Neural progenitor cell (in vitro differentiated cells): ENCODE results near the gene GPR4. TPM values are rescaled to one million over a fixed set of nuclear protein-coding genes. Genes with fewer than 3 reads are reported as not detected.

ENCODE experiments used
- DNase-seq: peaks from one replicate; pipeline ENCODE4 v3.0.0-alpha.2; 2016; ENCODE audit warnings: low spot score
- H2AFZ ChIP-seq: fragments of 200-600 bp; sonication (generic); replicated peaks from 2 replicates; pipeline ENCODE4 v1.6.1; 2016; ENCODE audit warnings: antibody characterized with exemption
- H3F3A ChIP-seq: fragments of 200-600 bp; sonication (generic); 2 replicates; pipeline ENCODE4 v1.6.1; 2016; ENCODE audit warnings: antibody characterized with exemption, low read depth
- H3K27ac ChIP-seq: fragments of 200-600 bp; sonication (generic); 2 replicates; pipeline ENCODE4 v1.5.1; 2016; ENCODE audit warnings: mild to moderate bottlenecking
- H3K27me3 ChIP-seq: fragments of 200-600 bp; sonication (generic); 2 replicates; pipeline ENCODE4 v1.6.1; 2016; ENCODE audit warnings: mild to moderate bottlenecking, moderate library complexity
- H3K36me3 ChIP-seq: fragments of 200-600 bp; sonication (generic); 2 replicates; pipeline ENCODE4 v1.5.1; 2016
- H3K4me1 ChIP-seq: fragments of 200-600 bp; sonication (generic); 2 replicates; pipeline ENCODE4 v1.6.1; 2016; ENCODE audit warnings: mixed run types
- H3K4me2 ChIP-seq: fragments of 200-600 bp; sonication (generic); 2 replicates; pipeline ENCODE4 v1.6.1; 2016
- H3K4me3 ChIP-seq: fragments of 200-600 bp; sonication (generic); 2 replicates; pipeline ENCODE4 v1.5.1; 2016
- H3K79me2 ChIP-seq: fragments of 200-600 bp; sonication (generic); 2 replicates; pipeline ENCODE4 v1.6.1; 2016; ENCODE audit warnings: low read depth
- H3K9ac ChIP-seq: fragments of 200-600 bp; sonication (generic); 2 replicates; pipeline ENCODE4 v1.6.1; 2016
- H3K9me3 ChIP-seq: fragments of 200-600 bp; sonication (generic); 2 replicates; pipeline ENCODE4 v1.5.1; 2016; ENCODE audit warnings: low read depth
- H4K20me1 ChIP-seq: fragments of 200-600 bp; sonication (generic); 2 replicates; pipeline ENCODE4 v1.6.1; 2016; ENCODE audit warnings: low read depth
- H3K27ac Mint-ChIP-seq: 3 replicates; pipeline ENCODE4 v1.8.0; 2021; ENCODE audit warnings: mixed read lengths
- H3K27me3 Mint-ChIP-seq: 2 replicates; pipeline ENCODE4 v1.8.0; 2022; ENCODE audit warnings: low read depth, mild to moderate bottlenecking, inconsistent platforms, moderate library complexity, mixed read lengths; ENCODE audit not compliant: insufficient read depth
- H3K36me3 Mint-ChIP-seq: 3 replicates; pipeline ENCODE4 v1.8.0; 2021; ENCODE audit warnings: mixed read lengths
- H3K4me1 Mint-ChIP-seq: 3 replicates; pipeline ENCODE4 v1.8.0; 2021; ENCODE audit warnings: mixed read lengths
- H3K4me3 Mint-ChIP-seq: 3 replicates; pipeline ENCODE4 v1.8.0; 2021; ENCODE audit warnings: mild to moderate bottlenecking, moderate library complexity, mixed read lengths
- H3K9me3 Mint-ChIP-seq: 3 replicates; pipeline ENCODE4 v1.8.0; 2020; ENCODE audit warnings: mixed read lengths
- CTCF ChIP-seq: fragments of 200-600 bp; sonication (generic); IDR thresholded peaks from 2 replicates; pipeline ENCODE4 v1.5.1; 2017; ENCODE audit warnings: antibody characterized with exemption, mild to moderate bottlenecking
- EZH2 ChIP-seq: fragments of 200-600 bp; sonication (generic); IDR thresholded peaks from 2 replicates; pipeline ENCODE4 v1.6.1; 2017; ENCODE audit warnings: antibody characterized with exemption, mild to moderate bottlenecking, moderate library complexity
- EZH2phosphoT487 ChIP-seq: fragments of 200-600 bp; sonication (generic); IDR thresholded peaks from 2 replicates; pipeline ENCODE4 v1.6.1; 2017; ENCODE audit warnings: antibody characterized with exemption
- total RNA-seq: library from RNA; depleted of rRNA; stranded (reverse); fragments of >200 nt; gene quantifications from 2 replicates; pipeline ENCODE4 v1.2.3, GENCODE V29; 2015; ENCODE audit warnings: low replicate concordance

Gene GPR4
- total RNA-seq, 1 donor from 2014 or later = not detected

GRCh38 chr19:45598267-45599001, 3.6 kb downstream of the GPR4 start:
- Mint-ChIP-seq H3K36me3 (no peaks in the 10 kb centered on the region), H3K27ac (no peak overlapping the region), H3K4me3 (peak overlapping the region; percentile 65), H3K27me3 (peaks cover 75% of the 10 kb centered on the region), H3K9me3 (no peaks in the 10 kb centered on the region), H3K4me1 (peaks cover 29% of the 10 kb centered on the region)
- Histone ChIP-seq H3K4me1 (no peaks in the 10 kb centered on the region), H3K9me3 (no peaks in the 10 kb centered on the region), H3K9ac (no peak overlapping the region), H3K4me2 (peak overlapping the region; percentile 47), H3K27ac (no peak overlapping the region), H3F3A (no peaks in the 10 kb centered on the region), H4K20me1 (no peaks in the 10 kb centered on the region), H2AFZ (no peak overlapping the region), H3K27me3 (peaks cover 86% of the 10 kb centered on the region), H3K4me3 (no peak overlapping the region), H3K36me3 (no peaks in the 10 kb centered on the region), H3K79me2 (no peaks in the 10 kb centered on the region)
- DNase-seq = no peak
- TF ChIP-seq EZH2phosphoT487 = peak; percentile 20
- no peak for TF ChIP-seq EZH2

GRCh38 chr19:45597425-45598111, 4.4 kb downstream of the GPR4 start:
- no peak overlapping the region for H3K27ac ChIP-seq
- peaks cover 84% of the 10 kb centered on the region for H3K27me3 ChIP-seq
- Mint-ChIP-seq H3K27ac (no peak overlapping the region), H3K27me3 (peaks cover 72% of the 10 kb centered on the region), H3K4me1 (peaks cover 29% of the 10 kb centered on the region), H3K4me3 (peak overlapping the region; percentile 65), H3K36me3 (no peaks in the 10 kb centered on the region), H3K9me3 (no peaks in the 10 kb centered on the region)
- no peaks in the 10 kb centered on the region for H3F3A ChIP-seq
- no peaks in the 10 kb centered on the region for H3K4me1 ChIP-seq
- no peaks in the 10 kb centered on the region for H4K20me1 ChIP-seq
- no peaks in the 10 kb centered on the region for H3K36me3 ChIP-seq
- no peak overlapping the region for H2AFZ ChIP-seq
- no peak for DNase-seq
- H3K4me3 ChIP-seq = no peak overlapping the region
- H3K79me2 ChIP-seq = no peaks in the 10 kb centered on the region
- no peaks in the 10 kb centered on the region for H3K9me3 ChIP-seq
- TF ChIP-seq EZH2phosphoT487 (no peak), CTCF (no peak), EZH2 (no peak)
- H3K9ac ChIP-seq = no peak overlapping the region
- peak overlapping the region; percentile 47 for H3K4me2 ChIP-seq

- Mint-ChIP-seq H3K27ac (no peak overlapping the region), H3K36me3 (no peaks in the 10 kb centered on the region), H3K27me3 (peaks cover 63% of the 10 kb centered on the region), H3K4me3 (no peak overlapping the region), H3K4me1 (peaks cover 25% of the 10 kb centered on the region), H3K9me3 (no peaks in the 10 kb centered on the region)
- Histone ChIP-seq H4K20me1 (no peaks in the 10 kb centered on the region), H2AFZ (no peak overlapping the region), H3K27me3 (peaks cover 84% of the 10 kb centered on the region), H3K9me3 (no peaks in the 10 kb centered on the region), H3K9ac (no peak overlapping the region), H3K4me3 (no peak overlapping the region), H3K4me1 (no peaks in the 10 kb centered on the region), H3K79me2 (no peaks in the 10 kb centered on the region), H3K36me3 (no peaks in the 10 kb centered on the region), H3K4me2 (no peak overlapping the region), H3K27ac (no peak overlapping the region), H3F3A (no peaks in the 10 kb centered on the region)
- no peak for TF ChIP-seq CTCF
- no peak for TF ChIP-seq EZH2phosphoT487
- TF ChIP-seq EZH2 = no peak
- DNase-seq = no peak
These were observed 6.2 kb downstream of the GPR4 start for GRCh38 chr19:45595814-45596213.

GRCh38 chr19:45593520-45593919, 8.5 kb downstream of the GPR4 start:
- H2AFZ ChIP-seq = no peak overlapping the region
- TF ChIP-seq CTCF (no peak), EZH2phosphoT487 (no peak), EZH2 (no peak)
- no peaks in the 10 kb centered on the region for H4K20me1 ChIP-seq
- Mint-ChIP-seq H3K27ac (no peak overlapping the region), H3K36me3 (no peaks in the 10 kb centered on the region), H3K9me3 (no peaks in the 10 kb centered on the region), H3K4me3 (no peak overlapping the region), H3K4me1 (peaks cover 13% of the 10 kb centered on the region), H3K27me3 (peaks cover 45% of the 10 kb centered on the region)
- no peak overlapping the region for H3K27ac ChIP-seq
- no peaks in the 10 kb centered on the region for H3F3A ChIP-seq
- no peak overlapping the region for H3K4me2 ChIP-seq
- H3K4me1 ChIP-seq = no peaks in the 10 kb centered on the region
- H3K9ac ChIP-seq = no peak overlapping the region
- no peaks in the 10 kb centered on the region for H3K36me3 ChIP-seq
- DNase-seq = no peak
- no peaks in the 10 kb centered on the region for H3K79me2 ChIP-seq
- H3K4me3 ChIP-seq = no peak overlapping the region
- peaks cover 73% of the 10 kb centered on the region for H3K27me3 ChIP-seq
- no peaks in the 10 kb centered on the region for H3K9me3 ChIP-seq
